Gastrocnemius medialis (tissue), 4 donors: ENCODE data around the gene SGMS1. TPM values are rescaled to one million over a fixed set of nuclear protein-coding genes. Genes with fewer than 3 reads are reported as not detected.

Source experiments
- ATAC-seq, 2 donors: fragments of 150-250 bp; one replicate each; pipeline ENCODE4 v1.9.1; 2016
- DNase-seq, 2 donors: peaks; one replicate each; pipeline ENCODE4 v3.0.0-alpha.2; 2019
- H3K27ac ChIP-seq, 4 donors: fragments of 200-600 bp; sonication (generic); 1 replicate in 1 of 4; 2 replicates in 3 of 4; pipeline ENCODE4 v1.5.1; 2016 to 2018; ENCODE audit warnings: mild to moderate bottlenecking in 2 of 4, moderate library complexity in 1 of 4
- H3K27me3 ChIP-seq, 3 donors: fragments of 200-600 bp; sonication (generic) in 2 of 3; 1 replicate in 1 of 3; 2 replicates in 2 of 3; pipeline versions ENCODE4 v1.5.1 to v1.6.0; 2016 to 2019; ENCODE audit warnings: mild to moderate bottlenecking in 1 of 3, moderate library complexity in 1 of 3
- H3K36me3 ChIP-seq, 2 donors: fragments of 200-600 bp; sonication (generic) in 1 of 2; one replicate each; pipeline ENCODE4 v1.5.1; 2017 to 2018
- H3K4me1 ChIP-seq, 2 donors: fragments of 200-600 bp; sonication (generic) in 1 of 2; one replicate each; pipeline ENCODE4 v1.5.1; 2016 to 2017; ENCODE audit warnings: mild to moderate bottlenecking in 2 of 2
- H3K4me3 ChIP-seq, 4 donors: fragments of 200-600 bp; sonication (generic) in 3 of 4; 1 replicate in 1 of 4; 2 replicates in 3 of 4; pipeline ENCODE4 v1.5.1; 2016 to 2019; ENCODE audit warnings: mild to moderate bottlenecking in 2 of 4
- H3K9me3 ChIP-seq, 3 donors: fragments of 200-600 bp; sonication (generic) in 2 of 3; 1 replicate in 1 of 3; 2 replicates in 2 of 3; pipeline ENCODE4 v1.5.1; 2016 to 2019
- POLR2A ChIP-seq, 2 donors: fragments of 450-650 bp; IDR thresholded peaks; one replicate each; pipeline ENCODE4 v1.6.1; 2017; ENCODE audit warnings: antibody characterized with exemption in 2 of 2, mild to moderate bottlenecking in 2 of 2, moderate library complexity in 2 of 2
- in situ Hi-C, 4 donors: fragments of 200-750 bp; cut with MboI; loops; one replicate each; pipeline versions ENCODE4 v1.15.0 to v1.8.0; 2017; ENCODE audit warnings: low sequenced_read_pairs in 4 of 4
- intact Hi-C: fragments of 100-400 bp; cut with DNase I; formaldehyde crosslinking; loops from one replicate; pipeline ENCODE4 v1.15.1; 2023; ENCODE audit warnings: low total_unique reads
- total RNA-seq, 4 donors: library from RNA; depleted of rRNA; stranded (reverse); fragments of >200 nt; gene quantifications; one replicate each; pipeline versions ENCODE4 v1.1.0 to v1.2.3, GENCODE V29; 2016
- TF ChIP-seq, protein P1 (sequence below), 5 experiments: fragments of 450-650 bp in 3 of 5; fragments of 200-600 bp in 2 of 5; sonication (generic) in 2 of 5; IDR thresholded peaks in 4 of 5; conservative IDR thresholded peaks in 1 of 5; 1 replicate in 4 of 5; 2 replicates in 1 of 5; pipeline ENCODE4 v1.5.1; 2016 to 2019; ENCODE audit warnings: antibody characterized with exemption in 5 of 5, mild to moderate bottlenecking in 3 of 5, moderate library complexity in 3 of 5

The SGMS1 gene
- total RNA-seq, 4 donors from 2014 or later, result 17.6 to 30.7 (median 25.0) TPM

DNA sequence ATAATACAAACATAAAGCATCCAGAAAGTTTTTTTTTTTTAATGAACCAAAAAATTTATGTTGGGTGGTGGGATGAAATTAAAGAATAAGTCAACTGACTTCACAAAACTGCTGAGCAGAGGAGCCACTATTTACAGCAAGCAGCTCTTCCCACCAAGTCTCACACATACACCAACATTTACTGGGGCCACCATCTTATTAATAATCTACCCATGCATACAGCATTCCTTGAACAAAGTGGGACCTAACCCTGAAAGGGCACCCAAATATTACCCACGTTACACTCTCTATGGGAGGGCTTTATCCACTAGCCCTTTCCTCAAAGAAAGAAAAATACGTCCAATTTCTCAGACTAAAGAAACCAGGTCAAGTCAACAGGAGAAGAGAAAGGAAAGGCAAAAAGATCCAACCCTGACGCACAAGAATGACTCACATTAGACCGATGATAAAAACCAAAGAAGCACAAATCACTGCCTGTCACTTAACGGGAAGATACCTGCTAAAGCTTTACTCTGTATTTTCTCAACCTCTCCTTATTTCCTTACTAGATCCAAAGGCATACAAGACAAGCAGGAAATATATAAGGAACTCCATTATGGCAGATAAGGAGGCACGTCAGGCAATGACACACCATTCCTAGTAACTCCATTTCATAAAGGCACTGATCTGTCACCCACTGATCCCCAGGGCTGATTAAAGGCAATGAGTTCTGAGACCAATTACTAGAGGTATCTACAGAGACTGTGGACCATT is 230.6 kb downstream of the SGMS1 start:
- TF ChIP-seq, protein P1, sequence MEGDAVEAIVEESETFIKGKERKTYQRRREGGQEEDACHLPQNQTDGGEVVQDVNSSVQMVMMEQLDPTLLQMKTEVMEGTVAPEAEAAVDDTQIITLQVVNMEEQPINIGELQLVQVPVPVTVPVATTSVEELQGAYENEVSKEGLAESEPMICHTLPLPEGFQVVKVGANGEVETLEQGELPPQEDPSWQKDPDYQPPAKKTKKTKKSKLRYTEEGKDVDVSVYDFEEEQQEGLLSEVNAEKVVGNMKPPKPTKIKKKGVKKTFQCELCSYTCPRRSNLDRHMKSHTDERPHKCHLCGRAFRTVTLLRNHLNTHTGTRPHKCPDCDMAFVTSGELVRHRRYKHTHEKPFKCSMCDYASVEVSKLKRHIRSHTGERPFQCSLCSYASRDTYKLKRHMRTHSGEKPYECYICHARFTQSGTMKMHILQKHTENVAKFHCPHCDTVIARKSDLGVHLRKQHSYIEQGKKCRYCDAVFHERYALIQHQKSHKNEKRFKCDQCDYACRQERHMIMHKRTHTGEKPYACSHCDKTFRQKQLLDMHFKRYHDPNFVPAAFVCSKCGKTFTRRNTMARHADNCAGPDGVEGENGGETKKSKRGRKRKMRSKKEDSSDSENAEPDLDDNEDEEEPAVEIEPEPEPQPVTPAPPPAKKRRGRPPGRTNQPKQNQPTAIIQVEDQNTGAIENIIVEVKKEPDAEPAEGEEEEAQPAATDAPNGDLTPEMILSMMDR (IDR thresholded peaks at IDR 0.05 in 4 of 5, conservative IDR thresholded peaks at IDR 0.05 in 1 of 5), result no peak
- no peak for TF ChIP-seq POLR2A (IDR thresholded peaks at IDR 0.05)
- no peaks in the 10 kb centered on the region for H3K36me3 ChIP-seq
- intact Hi-C loops, result no loop called here
- DNase-seq, result no peak
- H3K27ac ChIP-seq, result no peak overlapping the region
- H3K4me1 ChIP-seq, result peaks cover 24 to 41% of the 10 kb centered on the region in 2 donors
- ATAC-seq, result no peak
- H3K9me3 ChIP-seq, result no peaks in the 10 kb centered on the region
- H3K4me3 ChIP-seq, result no peak overlapping the region
- in situ Hi-C loops, result no loop called here
- no peaks in the 10 kb centered on the region for H3K27me3 ChIP-seq

DNA sequence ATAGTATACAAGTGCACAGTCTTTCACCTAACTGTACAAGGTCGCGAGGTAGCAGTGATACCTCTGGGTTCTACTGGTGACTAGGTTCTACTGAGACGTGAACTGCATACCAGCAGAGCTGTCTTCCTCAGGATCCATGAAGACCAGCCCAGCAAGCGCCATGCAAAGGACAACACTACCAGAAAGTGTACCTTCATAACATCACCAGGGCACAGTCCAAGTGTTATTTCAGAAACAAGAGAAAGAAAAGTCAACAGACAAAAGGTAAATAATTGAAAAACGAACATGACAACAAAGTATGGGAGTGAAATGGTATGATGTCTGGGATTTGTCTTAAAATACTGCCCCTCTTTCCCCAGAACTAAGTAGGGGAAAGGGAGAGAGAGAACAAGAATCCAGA is 231.3 kb downstream of the SGMS1 start:
- DNase-seq, result no peak
- Histone ChIP-seq H3K27me3 (no peaks in the 10 kb centered on the region), H3K36me3 (no peaks in the 10 kb centered on the region), H3K9me3 (no peaks in the 10 kb centered on the region), H3K4me1 (peaks cover 17 to 34% of the 10 kb centered on the region in 2 donors), H3K4me3 (no peak overlapping the region), H3K27ac (no peak overlapping the region)
- TF ChIP-seq, protein P1 (IDR thresholded peaks at IDR 0.05 in 4 of 5, conservative IDR thresholded peaks at IDR 0.05 in 1 of 5), result no peak
- no peak for TF ChIP-seq POLR2A (IDR thresholded peaks at IDR 0.05)
- no peak for ATAC-seq
- in situ Hi-C loops (no loop called here), intact Hi-C loops (no loop called here)

DNA sequence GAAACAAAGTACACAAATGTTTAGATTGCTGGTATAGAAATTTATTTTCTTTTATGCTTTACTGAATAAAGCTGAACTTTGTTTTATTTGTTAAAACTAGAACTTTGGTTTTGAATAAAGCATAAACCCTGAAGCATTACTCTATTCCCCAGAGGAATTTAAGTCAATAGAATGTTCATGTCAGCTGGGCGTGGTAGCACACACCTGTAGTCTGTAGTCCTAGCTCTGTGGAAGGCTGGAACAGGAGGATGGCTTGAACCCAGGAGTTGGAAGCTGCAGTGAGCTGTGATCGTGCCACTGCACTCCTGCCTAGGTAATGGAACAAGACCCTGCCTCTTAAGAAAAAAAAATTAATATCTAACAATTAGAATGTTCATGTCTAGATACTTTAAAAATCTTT is 233.5 kb downstream of the SGMS1 start:
- ATAC-seq (no peak), DNase-seq (no peak)
- Histone ChIP-seq H3K27me3 (no peaks in the 10 kb centered on the region), H3K4me1 (peaks cover 23 to 28% of the 10 kb centered on the region in 2 donors), H3K4me3 (no peak overlapping the region), H3K9me3 (no peaks in the 10 kb centered on the region), H3K36me3 (no peaks in the 10 kb centered on the region), H3K27ac (no peak overlapping the region)
- in situ Hi-C loops (no loop called here), intact Hi-C loops (no loop called here)
- TF ChIP-seq, protein P1 (IDR thresholded peaks at IDR 0.05 in 4 of 5, conservative IDR thresholded peaks at IDR 0.05 in 1 of 5), result no peak
- TF ChIP-seq POLR2A (IDR thresholded peaks at IDR 0.05), result no peak

DNA sequence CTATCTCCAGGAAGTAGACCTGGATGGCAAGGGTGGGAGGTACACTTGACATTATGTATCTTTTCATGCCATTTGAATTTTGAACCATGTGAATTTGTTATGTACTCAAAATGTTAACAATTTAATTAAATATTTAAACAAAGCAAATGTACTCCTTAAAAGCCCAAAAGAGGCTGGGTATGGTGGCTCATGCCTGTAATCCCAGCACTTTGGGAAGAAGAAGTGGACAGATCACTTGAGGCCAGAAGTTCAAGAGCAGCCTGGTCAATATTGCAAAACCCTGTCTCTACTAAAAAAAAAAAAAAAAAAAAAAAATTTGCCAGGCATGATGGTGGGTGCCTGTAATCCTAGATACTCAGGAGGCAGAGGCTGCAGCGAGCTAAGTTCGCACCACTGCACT is 235.6 kb downstream of the SGMS1 start:
- H3K9me3 ChIP-seq, result no peaks in the 10 kb centered on the region
- H3K4me1 ChIP-seq, result peaks cover 30 to 34% of the 10 kb centered on the region in 2 donors
- ATAC-seq, result no peak
- H3K27me3 ChIP-seq, result no peaks in the 10 kb centered on the region
- in situ Hi-C loops, result no loop called here
- H3K27ac ChIP-seq, result no peak overlapping the region
- intact Hi-C loops, result loop anchor here (5.0 to 10.0 kb wide), 3 partner anchors 61 to 1867 kb away; partner anchors contain the start of gene SGMS1
- no peak overlapping the region for H3K4me3 ChIP-seq
- no peaks in the 10 kb centered on the region for H3K36me3 ChIP-seq
- no peak for DNase-seq
- TF ChIP-seq, protein P1 (IDR thresholded peaks at IDR 0.05 in 4 of 5, conservative IDR thresholded peaks at IDR 0.05 in 1 of 5), result no peak
- no peak for TF ChIP-seq POLR2A (IDR thresholded peaks at IDR 0.05)
